MM.1S (cell line): ENCODE data around the gene RSPH6A.

Experiments
- CTCF ChIP-seq: fragments of 300-600 bp; sonication (generic); IDR thresholded peaks from 2 replicates; pipeline ENCODE4 v1.5.1; 2016; ENCODE audit warnings: antibody characterized with exemption, low read length, mixed read lengths
- EZH2 ChIP-seq: fragments of 300-600 bp; sonication (generic); optimal IDR thresholded peaks from 2 replicates; pipeline ENCODE3; 2017; ENCODE audit warnings: low read depth, mild to moderate bottlenecking, antibody characterized with exemption, low read length, mixed read lengths

DNA sequence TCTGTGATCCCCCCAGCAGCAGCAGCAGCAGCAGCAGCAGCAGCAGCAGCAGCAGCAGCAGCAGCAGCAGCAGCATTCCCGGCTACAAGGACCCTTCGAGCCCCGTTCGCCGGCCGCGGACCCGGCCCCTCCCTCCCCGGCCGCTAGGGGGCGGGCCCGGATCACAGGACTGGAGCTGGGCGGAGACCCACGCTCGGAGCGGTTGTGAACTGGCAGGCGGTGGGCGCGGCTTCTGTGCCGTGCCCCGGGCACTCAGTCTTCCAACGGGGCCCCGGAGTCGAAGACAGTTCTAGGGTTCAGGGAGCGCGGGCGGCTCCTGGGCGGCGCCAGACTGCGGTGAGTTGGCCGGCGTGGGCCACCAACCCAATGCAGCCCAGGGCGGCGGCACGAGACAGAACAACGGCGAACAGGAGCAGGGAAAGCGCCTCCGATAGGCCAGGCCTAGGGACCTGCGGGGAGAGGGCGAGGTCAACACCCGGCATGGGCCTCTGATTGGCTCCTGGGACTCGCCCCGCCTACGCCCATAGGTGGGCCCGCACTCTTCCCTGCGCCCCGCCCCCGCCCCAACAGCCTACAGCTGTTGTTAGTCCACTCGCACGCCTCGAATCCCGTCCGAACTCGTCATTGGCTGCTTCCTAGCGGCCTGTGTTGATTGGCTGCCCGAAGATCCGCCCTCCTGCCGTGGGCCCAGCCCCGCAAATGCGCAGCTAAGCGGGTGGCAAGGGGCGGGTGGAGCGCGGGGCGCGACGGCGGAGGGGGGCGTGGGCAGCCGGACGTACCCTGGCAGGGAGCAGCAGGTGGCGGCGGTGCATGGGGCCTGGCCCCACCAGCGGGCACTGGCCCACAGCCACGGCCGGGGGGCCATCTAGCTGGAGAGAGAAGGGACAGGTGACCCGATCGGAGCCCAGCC is 44.7 kb downstream of the RSPH6A start:
- TF ChIP-seq CTCF (peak; percentile 88), EZH2 (no peak)
